ENCODE measurements around the gene OSBP2. TPM values are rescaled to one million over a fixed set of nuclear protein-coding genes. Genes with fewer than 3 reads are reported as not detected.

OSBP2 gene
- total RNA-seq, 4 donors from 2014 or later, result 1.9 to 3.9 (median 3.0) TPM

GRCh38 chr22:30795118-30795517, 100.4 kb downstream of the OSBP2 start:
- TF ChIP-seq POLR2A (IDR thresholded peaks at IDR 0.05), result no peak
- TF ChIP-seq, protein P1, sequence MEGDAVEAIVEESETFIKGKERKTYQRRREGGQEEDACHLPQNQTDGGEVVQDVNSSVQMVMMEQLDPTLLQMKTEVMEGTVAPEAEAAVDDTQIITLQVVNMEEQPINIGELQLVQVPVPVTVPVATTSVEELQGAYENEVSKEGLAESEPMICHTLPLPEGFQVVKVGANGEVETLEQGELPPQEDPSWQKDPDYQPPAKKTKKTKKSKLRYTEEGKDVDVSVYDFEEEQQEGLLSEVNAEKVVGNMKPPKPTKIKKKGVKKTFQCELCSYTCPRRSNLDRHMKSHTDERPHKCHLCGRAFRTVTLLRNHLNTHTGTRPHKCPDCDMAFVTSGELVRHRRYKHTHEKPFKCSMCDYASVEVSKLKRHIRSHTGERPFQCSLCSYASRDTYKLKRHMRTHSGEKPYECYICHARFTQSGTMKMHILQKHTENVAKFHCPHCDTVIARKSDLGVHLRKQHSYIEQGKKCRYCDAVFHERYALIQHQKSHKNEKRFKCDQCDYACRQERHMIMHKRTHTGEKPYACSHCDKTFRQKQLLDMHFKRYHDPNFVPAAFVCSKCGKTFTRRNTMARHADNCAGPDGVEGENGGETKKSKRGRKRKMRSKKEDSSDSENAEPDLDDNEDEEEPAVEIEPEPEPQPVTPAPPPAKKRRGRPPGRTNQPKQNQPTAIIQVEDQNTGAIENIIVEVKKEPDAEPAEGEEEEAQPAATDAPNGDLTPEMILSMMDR (IDR thresholded peaks at IDR 0.05), result no peak
- WGBS, 2 donors, result 67 to 71% methylated on average over 2 of the region's 2 CpGs
- intact Hi-C loops (cut with DNase I), result no loop called here
- Histone ChIP-seq H3K27me3 (peaks cover 0 to 12% (median 0%) of the 10 kb centered on the region in 4 donors), H3K9me3 (no peaks in the 10 kb centered on the region), H3K4me1 (no peaks in the 10 kb centered on the region), H3K4me3 (no peak overlapping the region), H3K36me3 (no peaks in the 10 kb centered on the region), H3K27ac (no peak overlapping the region)
- DNase-seq, result no peak

- no peak overlapping the region for H3K4me3 ChIP-seq
- WGBS, 2 donors, result 83 to 89% methylated on average over 1 to 3 of the region's 3 CpGs
- TF ChIP-seq, protein P1 (IDR thresholded peaks at IDR 0.05), result no peak
- no peak for TF ChIP-seq POLR2A (IDR thresholded peaks at IDR 0.05)
- peaks cover 0 to 70% (median 0%) of the 10 kb centered on the region in 4 donors for H3K27me3 ChIP-seq
- H3K9me3 ChIP-seq, result no peaks in the 10 kb centered on the region
- DNase-seq, result no peak
- intact Hi-C loops (cut with DNase I), result no loop called here
- peaks cover 7 to 18% (median 14%) of the 10 kb centered on the region in 3 donors for H3K4me1 ChIP-seq
- H3K27ac ChIP-seq, result no peak overlapping the region
- no peaks in the 10 kb centered on the region for H3K36me3 ChIP-seq
Observed at GRCh38 chr22:30801695-30802094, 107.0 kb downstream of the OSBP2 start.

DNA sequence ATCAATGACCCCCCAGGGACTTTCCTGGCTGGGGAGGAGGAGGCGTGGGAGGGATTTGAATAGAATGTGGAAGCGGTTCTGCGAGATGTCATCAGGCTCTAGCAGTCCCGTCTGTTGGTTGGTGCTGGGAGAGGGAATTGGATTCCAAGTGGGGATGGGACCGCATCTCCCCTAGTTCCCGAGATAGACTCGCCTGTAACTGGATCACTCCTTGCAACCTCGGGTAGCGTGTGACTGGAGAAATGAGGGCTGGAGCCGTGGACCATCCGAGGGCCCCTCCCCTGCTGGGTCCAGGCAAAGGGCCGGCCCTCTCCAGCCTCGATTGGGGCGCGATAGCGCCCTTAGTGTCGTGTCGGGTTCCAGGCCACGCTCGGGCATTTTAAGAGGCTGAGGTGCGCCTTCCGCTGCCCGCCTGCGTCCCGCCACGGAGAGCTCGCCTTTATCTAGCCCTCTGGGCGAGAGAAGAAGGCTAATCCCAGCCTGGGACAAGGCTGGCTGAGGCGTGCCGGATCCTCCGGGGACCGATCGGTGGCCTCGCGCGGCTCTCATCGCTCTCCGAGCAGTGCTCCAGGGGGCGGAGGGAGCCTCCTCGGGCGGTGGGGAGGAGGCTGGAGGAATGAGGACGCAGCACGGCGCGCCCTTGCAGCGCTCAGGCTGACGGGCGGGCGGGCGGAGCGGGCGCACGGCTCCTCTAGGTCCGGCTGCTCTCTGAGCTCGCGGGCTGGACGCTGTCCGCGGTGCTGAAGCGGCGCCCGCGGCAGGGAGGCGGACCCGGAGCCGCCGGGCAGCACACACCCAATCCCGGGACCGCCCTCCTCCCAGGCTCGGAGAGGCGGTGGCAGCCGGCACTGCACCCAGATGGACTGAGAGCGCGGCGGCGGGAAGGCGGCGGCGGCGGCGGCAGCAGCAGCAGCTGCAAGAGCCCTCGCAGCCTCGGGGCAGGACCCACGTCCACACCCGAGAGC, 107.8 kb downstream of the OSBP2 start:
- intact Hi-C loops (cut with DNase I), result no loop called here

GRCh38 chr22:30803679-30804078, 109.0 kb downstream of the OSBP2 start:
- WGBS, 2 donors, result 80 to 95% methylated on average over 1 to 4 of the region's 5 CpGs
- peaks cover 7 to 18% (median 14%) of the 10 kb centered on the region in 3 donors for H3K4me1 ChIP-seq
- no peaks in the 10 kb centered on the region for H3K36me3 ChIP-seq
- intact Hi-C loops (cut with DNase I), result no loop called here
- TF ChIP-seq, protein P1 (IDR thresholded peaks at IDR 0.05), result no peak
- TF ChIP-seq POLR2A (IDR thresholded peaks at IDR 0.05), result no peak
- H3K27ac ChIP-seq, result no peak overlapping the region
- H3K4me3 ChIP-seq, result no peak overlapping the region
- no peak for DNase-seq
- peaks cover 0 to 78% (median 0%) of the 10 kb centered on the region in 4 donors for H3K27me3 ChIP-seq
- no peaks in the 10 kb centered on the region for H3K9me3 ChIP-seq

More for the DNA sequence above, 107.8 kb downstream of the OSBP2 start:
- no peak for TF ChIP-seq POLR2A (IDR thresholded peaks at IDR 0.05)
- TF ChIP-seq, protein P1 (IDR thresholded peaks at IDR 0.05), result peak in 5 of 6 experiments; percentile 44 to 84 (median 74)
- Histone ChIP-seq H3K36me3 (no peaks in the 10 kb centered on the region), H3K9me3 (no peaks in the 10 kb centered on the region), H3K4me1 (peaks cover 7 to 18% (median 14%) of the 10 kb centered on the region in 3 donors), H3K27ac (no peak overlapping the region), H3K27me3 (peaks cover 0 to 76% (median 0%) of the 10 kb centered on the region in 4 donors), H3K4me3 (peak overlapping the region in 2 of 4 donors; percentile 26 to 52)
- WGBS, 2 donors, result 6 to 18% methylated on average over 7 to 11 of the region's 85 CpGs
- DNase-seq, result no peak

DNA sequence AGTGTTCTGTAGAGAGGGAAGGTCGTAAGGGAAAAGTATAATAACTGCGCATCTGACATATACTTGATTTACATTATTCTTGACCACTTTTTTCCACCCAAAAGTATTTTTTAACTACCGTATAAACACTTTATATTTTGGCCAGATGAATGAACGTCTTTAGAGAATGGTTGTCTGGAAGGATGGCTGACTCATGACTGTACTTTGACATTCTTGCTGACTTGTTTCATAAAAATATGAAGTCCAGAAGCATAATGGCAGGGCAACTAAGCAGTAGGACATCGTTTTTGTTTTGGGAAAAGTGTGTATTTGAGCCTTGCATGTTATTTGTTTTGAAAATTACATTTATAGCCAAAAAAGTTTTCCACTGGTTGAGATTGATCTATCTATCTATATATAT, 110.0 kb downstream of the OSBP2 start:
- H3K4me1 ChIP-seq, result peaks cover 7 to 18% (median 14%) of the 10 kb centered on the region in 3 donors
- DNase-seq, result no peak
- TF ChIP-seq, protein P1 (IDR thresholded peaks at IDR 0.05), result no peak
- no peak for TF ChIP-seq POLR2A (IDR thresholded peaks at IDR 0.05)
- H3K27ac ChIP-seq, result no peak overlapping the region
- H3K9me3 ChIP-seq, result no peaks in the 10 kb centered on the region
- H3K27me3 ChIP-seq, result peaks cover 0 to 80% (median 0%) of the 10 kb centered on the region in 4 donors
- H3K36me3 ChIP-seq, result no peaks in the 10 kb centered on the region
- WGBS, 2 donors, result 75% methylated on average over 5 of the region's 5 CpGs
- no peak overlapping the region for H3K4me3 ChIP-seq
- intact Hi-C loops (cut with DNase I), result no loop called here
